HepG2 (cell line): ENCODE data around the gene CCNYL1. TPM values are rescaled to one million over a fixed set of nuclear protein-coding genes. Genes with fewer than 3 reads are reported as not detected.

ENCODE experiments used
- ATAC-seq: fragments of 200-7000 bp; cut with Tn5 transposase; 3 replicates; pipeline ENCODE4 v1.9.1; 2020; ENCODE audit warnings: mild to moderate bottlenecking, moderate library complexity
- BruUV-seq: library from RNA; stranded (reverse); fragments of 400-500 nt; replicated peaks from 2 replicates; lab custom pipeline; 2021; lab: Mats Ljungman, UMichigan
- CTCF ChIA-PET: fragments of 300-600 bp; formaldehyde crosslinking; extraction: SDS; loops from one replicate; lab custom pipeline; 2021; ENCODE audit warnings: low total read pairs, inconsistent platforms, low intra/inter-chr PET ratio; lab: Yijun Ruan, JAX
- POLR2A ChIA-PET: fragments of 350-600 bp; sonication (Branson Sonifier 250); formaldehyde crosslinking; loops from one replicate; lab custom pipeline; 2020; ENCODE audit warnings: antibody characterized with exemption, inconsistent platforms; lab: Yijun Ruan, JAX
- DNase-seq: peaks from one replicate; pipeline ENCODE4 v3.0.0-alpha.2; 2015; ENCODE audit warnings: low spot score
- FAIRE-seq: peaks from 3 replicates; lab custom pipeline; 2011; peaks lifted over from hg19 to GRCh38; lab: Jason Lieb, UNC
- H2AFZ ChIP-seq: one replicate; pipeline ENCODE4 v1.6.1; 2011; ENCODE audit warnings: low read length, inconsistent platforms
- H3K27ac ChIP-seq: fragments of 300-600 bp; 3 replicates; pipeline ENCODE4 v1.8.0; 2011; ENCODE audit warnings: mixed run types, mild to moderate bottlenecking, mixed read lengths, low read length, inconsistent platforms; ENCODE audit not compliant: insufficient read depth; ENCODE audit errors: extremely low read length
- H3K27me3 ChIP-seq, 2 experiments: fragments of 200-600 bp in 1 of 2; 2 replicates in 1 of 2; 3 replicates in 1 of 2; pipeline versions ENCODE4 v1.6.0 to v1.8.0; 2011; ENCODE audit warnings: low read length in 2 of 2, mild to moderate bottlenecking in 2 of 2, moderate library complexity in 2 of 2, inconsistent platforms in 1 of 2; ENCODE audit not compliant: insufficient read depth in 2 of 2, control insufficient read depth in 1 of 2
- H3K36me3 ChIP-seq, 2 experiments: fragments of 200-600 bp in 1 of 2; replicated peaks in 1 of 2; 2 replicates in 1 of 2; 3 replicates in 1 of 2; pipeline versions ENCODE4 v1.5.1 to v1.8.0; 2011; ENCODE audit warnings: low read length in 2 of 2, inconsistent platforms in 1 of 2; ENCODE audit not compliant: insufficient read depth in 2 of 2, control insufficient read depth in 1 of 2
- H3K4me1 ChIP-seq: 2 replicates; pipeline ENCODE4 v1.5.1; 2012; ENCODE audit warnings: low read length, inconsistent platforms; ENCODE audit not compliant: insufficient read depth
- H3K4me2 ChIP-seq: 2 replicates; pipeline ENCODE4 v1.6.0; 2011; ENCODE audit warnings: low read depth, low read length, inconsistent platforms
- H3K4me3 ChIP-seq, 3 experiments: fragments of 200-600 bp in 1 of 3; sonication (generic), shearing (Covaris generic) in 1 of 3; replicated peaks in 1 of 3; 2 replicates each; pipeline ENCODE4 v1.5.1; 2011 to 2016; ENCODE audit warnings: low read length in 3 of 3, inconsistent platforms in 2 of 3, low read depth in 2 of 3, mild to moderate bottlenecking in 2 of 3, control low read depth in 1 of 3, mixed read lengths in 1 of 3; ENCODE audit not compliant: insufficient read depth in 1 of 3
- H3K79me2 ChIP-seq: one replicate; pipeline ENCODE4 v1.6.1; 2011; ENCODE audit warnings: low read length, inconsistent platforms; ENCODE audit not compliant: insufficient read depth
- H3K9ac ChIP-seq: 2 replicates; pipeline ENCODE4 v1.6.0; 2011; ENCODE audit warnings: mild to moderate bottlenecking, low read depth, low read length, inconsistent platforms; ENCODE audit not compliant: insufficient read depth
- H3K9me3 ChIP-seq: 2 replicates; pipeline ENCODE4 v1.5.1; 2012; ENCODE audit warnings: mild to moderate bottlenecking, low read length
- H4K20me1 ChIP-seq: 2 replicates; pipeline ENCODE4 v1.6.0; 2011; ENCODE audit warnings: inconsistent platforms, mild to moderate bottlenecking, low read length, moderate library complexity; ENCODE audit not compliant: insufficient read depth
- BCL3 ChIP-seq: sonication (generic); formaldehyde crosslinking; IDR thresholded peaks from 2 replicates; pipeline ENCODE4 v1.5.1; 2020; ENCODE audit warnings: mild to moderate bottlenecking, missing genetic modification reagents, moderate library complexity
- CC2D1A ChIP-seq: sonication (generic); formaldehyde crosslinking; IDR thresholded peaks from 2 replicates; pipeline ENCODE4 v1.8.1; 2023; ENCODE audit warnings: mild to moderate bottlenecking, missing genetic modification reagents
- CENPT ChIP-seq: sonication (generic); formaldehyde crosslinking; IDR thresholded peaks from 2 replicates; pipeline ENCODE4 v1.8.0; 2022; ENCODE audit warnings: low read depth, mild to moderate bottlenecking, moderate library complexity, missing genetic modification reagents
- ELF4 ChIP-seq: sonication (generic); formaldehyde crosslinking; IDR thresholded peaks from 2 replicates; pipeline ENCODE4 v1.5.0; 2020; ENCODE audit warnings: missing genetic modification reagents, mild to moderate bottlenecking, moderate library complexity, borderline replicate concordance
- NFIB ChIP-seq: sonication (generic); formaldehyde crosslinking; IDR thresholded peaks from 2 replicates; pipeline ENCODE4 v1.9.0; 2021; ENCODE audit warnings: missing genetic modification reagents, mild to moderate bottlenecking, borderline replicate concordance
- PHF5A ChIP-seq: IDR thresholded peaks from one replicate; pipeline ENCODE4 v1.6.1; 2018; ENCODE audit warnings: low read depth, missing genetic modification reagents; ENCODE audit not compliant: unreplicated experiment
- PPARG ChIP-seq: conservative IDR thresholded peaks from 2 replicates; pipeline ENCODE4 v1.6.1; 2016; ENCODE audit warnings: missing biosample characterization, missing genetic modification reagents
- ZHX2 ChIP-seq, 2 experiments: sonication (generic) in 1 of 2; formaldehyde crosslinking in 1 of 2; IDR thresholded peaks; 2 replicates each; pipeline versions ENCODE4 v1.6.1 to v1.9.0; 2014 to 2022; ENCODE audit warnings: antibody characterized with exemption in 1 of 2, borderline replicate concordance in 1 of 2, inconsistent platforms in 1 of 2, low read depth in 1 of 2, missing genetic modification reagents in 1 of 2
- ZNF101 ChIP-seq: sonication (generic); formaldehyde crosslinking; IDR thresholded peaks from 2 replicates; pipeline ENCODE4 v1.4.0; 2020; ENCODE audit warnings: mild to moderate bottlenecking, low read depth, missing genetic modification reagents, borderline replicate concordance
- ZNF124 ChIP-seq: sonication (generic); formaldehyde crosslinking; IDR thresholded peaks from 2 replicates; pipeline ENCODE4 v1.4.0; 2020; ENCODE audit warnings: missing genetic modification reagents
- ZNF256 ChIP-seq: sonication (generic); formaldehyde crosslinking; conservative IDR thresholded peaks from 2 replicates; pipeline ENCODE4 v1.4.0; 2020; ENCODE audit warnings: missing genetic modification reagents
- ZNF556 ChIP-seq: sonication (generic); formaldehyde crosslinking; IDR thresholded peaks from 2 replicates; pipeline ENCODE4 v1.4.0; 2020; ENCODE audit warnings: mild to moderate bottlenecking, missing genetic modification reagents, borderline replicate concordance
- ZSCAN31 ChIP-seq: sonication (generic); formaldehyde crosslinking; IDR thresholded peaks from 2 replicates; pipeline ENCODE4 v1.5.0; 2020; ENCODE audit warnings: low read depth, mild to moderate bottlenecking, missing genetic modification reagents
- WGBS: methylation state at CpG from one replicate; pipeline ENCODE4 v1.1.6; 2017; ENCODE audit warnings: low lambda C conversion rate; 5-methylcytosine and 5-hydroxymethylcytosine counted together
- in situ Hi-C: cut with HindIII; loops from 2 replicates; pipeline ENCODE4 v1.10.0; 2017; ENCODE audit warnings: low pct_unique_long_range_greater_than_20kb; ENCODE audit not compliant: extremely low pct_ligation_motif_present
- intact Hi-C: fragments of 100-400 bp; cut with micrococcal nuclease; formaldehyde crosslinking; loops from one replicate; pipeline ENCODE4 v1.10.0; 2022; ENCODE audit not compliant: unreplicated experiment
- polyA plus RNA-seq, 8 experiments: library from polyadenylated mRNA; depleted of rRNA in 3 of 8; stranded (reverse) in 7 of 8; unstranded in 1 of 8; fragments of >200 nt; fragmentation: Illumina TruSeq in 4 of 8; extraction: Trizol in 4 of 8; gene quantifications; 2 replicates each; pipeline versions ENCODE4 v1.2.1 to v1.2.3, GENCODE V29; 2011 to 2016; ENCODE audit warnings: low read depth in 4 of 8, missing spikeins in 1 of 8, mixed read lengths in 1 of 8; ENCODE audit not compliant: insufficient read depth in 1 of 8
- total RNA-seq, 5 experiments: library from RNA; depleted of rRNA; stranded (reverse); fragments of >200 nt; fragmentation: Illumina TruSeq; extraction: Trizol; gene quantifications; 2 replicates each; pipeline ENCODE4 v1.2.3, GENCODE V29; 2016; ENCODE audit warnings: low read depth in 1 of 5

CCNYL1 gene
- total and polyA plus RNA-seq, 2 of the 13 experiments (the other 11 are each of a cell fraction or from before 2014, with no cell fraction given): 12.5 to 16.2 TPM

- peak; percentile 48 for ATAC-seq
- peak overlapping the region in 1 of 3 experiments; percentile 50; a peak in 1 of 6 replicates for H3K4me3 ChIP-seq
- DNase-seq: no peak
These were observed 22.3 kb downstream of the CCNYL1 start for GRCh38 chr2:207733597-207734240.

More at GRCh38 chr2:207733597-207734240, 22.3 kb downstream of the CCNYL1 start:
- BruUV-seq: no TSS peak
- POLR2A ChIA-PET: interaction anchor here (1.0 to 3.1 kb wide), 20 partner anchors 8 to 532 kb away, joined by 3 to 60 read pairs (median 4); partner anchors contain the start of genes CCNYL1, CREB1, METTL21A and PIKFYVE
- no peaks in the 10 kb centered on the region for H4K20me1 ChIP-seq
- peak overlapping the region; percentile 65 for H3K9ac ChIP-seq
- H3K4me2 ChIP-seq: peak overlapping the region; percentile 73
- intact Hi-C loops (loop anchor here (1.0 to 2.0 kb wide), 4 partner anchors 22 to 201 kb away; partner anchors contain the start of genes CCNYL1 and METTL21A), in situ Hi-C loops (loop anchor here (10.0 kb wide), 1 partner anchor 109 kb away; the partner anchor contains the start of gene METTL21A)
- peaks cover 3% of the 10 kb centered on the region for H3K79me2 ChIP-seq
- CTCF ChIA-PET: interaction anchor here (1.2 to 1.9 kb wide), 3 partner anchors 22 to 108 kb away, joined by 3 to 9 read pairs (median 4); partner anchors contain the start of genes CCNYL1 and METTL21A
- 59% methylated on average over 2 of the region's 2 CpGs for WGBS
- no peak overlapping the region for H2AFZ ChIP-seq
- no peaks in the 10 kb centered on the region for H3K27me3 ChIP-seq
- H3K36me3 ChIP-seq: peaks cover 2 to 16% of the 10 kb centered on the region in 2 experiments; a peak in 4 of 5 replicates
- TF ChIP-seq ELF4 (CRISPR knock-in tag) (peak; percentile 56; the same call in 1 of the 2 replicates), PHF5A (peak; percentile 10), PPARG (CRISPR knock-in tag) (no peak), CC2D1A (CRISPR knock-in tag) (no peak), ZNF124 (CRISPR knock-in tag) (peak; percentile 14; the same call in 1 of the 2 replicates), ZSCAN31 (0 out of 2 replicates have a peak, but pooled peaks have one; percentile 41), ZNF256 (CRISPR knock-in tag) (no peak), CENPT (no peak), ZNF101 (0 out of 2 replicates have a peak, but pooled peaks have one; percentile 43), ZHX2 (IDR thresholded peaks at IDR 0.05; ENCODE audit: low read depth) (no peak), ZHX2 (CRISPR knock-in tag; IDR thresholded peaks at IDR 0.05; ENCODE audit: borderline replicate concordance) (no peak), BCL3 (CRISPR knock-in tag) (no peak), ZNF556 (CRISPR knock-in tag) (0 out of 2 replicates have a peak, but pooled peaks have one; percentile 48), NFIB (CRISPR knock-in tag) (no peak)
- FAIRE-seq: no peak
- H3K27ac ChIP-seq: peak overlapping the region; percentile 89
- peaks cover 34% of the 10 kb centered on the region for H3K4me1 ChIP-seq
- no peaks in the 10 kb centered on the region for H3K9me3 ChIP-seq
